HG03135 (cell line): ENCODE results near the gene CSTPP1.
"Not testable (repeated sequence)": the region's sequence is repeated elsewhere in the genome, so short reads cannot be mapped to it uniquely, and the experiment has no call there.

Source experiments
- ATAC-seq: cut with Tn5 transposase; IDR thresholded peaks from one replicate; pipeline ENCODE4 v1.9.1; 2021; ENCODE audit warnings: mild to moderate bottlenecking, moderate library complexity; ENCODE audit not compliant: unreplicated experiment

The CSTPP1 gene

DNA sequence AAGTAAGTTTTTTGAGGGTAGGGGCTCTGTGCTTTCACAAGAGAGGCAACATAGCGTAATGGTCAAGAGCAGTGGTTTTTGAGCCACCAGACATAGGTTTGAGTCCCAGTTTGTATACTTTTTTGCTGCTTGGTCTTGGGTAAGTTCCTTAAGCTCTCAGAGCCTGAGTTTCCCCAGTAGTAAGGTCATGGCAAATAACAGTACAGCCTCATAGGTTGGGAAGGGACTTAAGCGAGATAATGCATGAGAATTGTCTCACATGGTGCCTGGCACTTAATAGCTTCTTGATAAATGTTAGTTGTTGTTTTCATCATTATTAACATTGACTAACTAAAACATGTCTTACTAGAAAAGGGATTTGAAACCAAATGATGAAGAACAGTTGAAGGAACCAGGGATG, 157.0 kb downstream of the CSTPP1 start:
- ATAC-seq = no peak

DNA sequence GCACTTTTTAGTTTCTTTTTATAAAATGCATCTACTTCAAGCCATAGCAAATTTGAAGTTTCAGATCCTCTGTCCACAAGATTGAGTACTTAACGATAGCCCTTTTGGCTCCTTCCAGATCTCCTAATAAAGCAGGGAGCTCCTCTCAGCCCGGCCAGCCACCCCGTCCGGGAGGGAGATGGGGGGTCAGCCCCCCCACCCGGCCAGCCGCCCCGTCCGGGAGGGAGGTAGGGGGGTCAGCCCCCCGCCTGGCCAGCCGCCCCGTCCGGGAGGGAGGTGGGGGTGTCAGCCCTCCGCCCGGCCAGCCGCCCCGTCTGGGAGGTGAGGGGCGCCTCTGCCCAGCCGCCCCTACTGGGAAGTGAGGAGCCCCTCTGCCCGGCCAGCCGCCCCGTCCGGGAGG, 160.3 kb downstream of the CSTPP1 start:
- ATAC-seq = not testable (repeated sequence)

DNA sequence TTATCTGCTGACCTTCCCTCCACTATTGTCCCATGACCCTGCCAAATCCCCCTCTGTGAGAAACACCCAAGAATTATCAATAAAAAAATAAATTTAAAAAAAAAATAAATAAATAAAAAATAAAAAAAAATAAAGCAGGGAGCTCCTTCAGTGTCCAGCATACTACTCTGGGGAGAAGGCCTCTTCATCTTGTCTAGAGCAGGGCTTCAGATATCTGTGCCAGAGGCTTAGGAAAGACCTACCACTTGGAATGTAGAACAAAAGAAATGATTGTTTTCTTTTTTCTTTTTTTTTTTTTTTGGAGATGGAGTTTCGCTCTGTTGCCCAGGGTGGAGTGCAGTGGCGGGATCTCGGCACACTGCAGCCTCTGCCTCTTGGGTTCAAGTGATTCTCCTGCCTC, 161.7 kb downstream of the CSTPP1 start:
- not testable (repeated sequence) for ATAC-seq

DNA sequence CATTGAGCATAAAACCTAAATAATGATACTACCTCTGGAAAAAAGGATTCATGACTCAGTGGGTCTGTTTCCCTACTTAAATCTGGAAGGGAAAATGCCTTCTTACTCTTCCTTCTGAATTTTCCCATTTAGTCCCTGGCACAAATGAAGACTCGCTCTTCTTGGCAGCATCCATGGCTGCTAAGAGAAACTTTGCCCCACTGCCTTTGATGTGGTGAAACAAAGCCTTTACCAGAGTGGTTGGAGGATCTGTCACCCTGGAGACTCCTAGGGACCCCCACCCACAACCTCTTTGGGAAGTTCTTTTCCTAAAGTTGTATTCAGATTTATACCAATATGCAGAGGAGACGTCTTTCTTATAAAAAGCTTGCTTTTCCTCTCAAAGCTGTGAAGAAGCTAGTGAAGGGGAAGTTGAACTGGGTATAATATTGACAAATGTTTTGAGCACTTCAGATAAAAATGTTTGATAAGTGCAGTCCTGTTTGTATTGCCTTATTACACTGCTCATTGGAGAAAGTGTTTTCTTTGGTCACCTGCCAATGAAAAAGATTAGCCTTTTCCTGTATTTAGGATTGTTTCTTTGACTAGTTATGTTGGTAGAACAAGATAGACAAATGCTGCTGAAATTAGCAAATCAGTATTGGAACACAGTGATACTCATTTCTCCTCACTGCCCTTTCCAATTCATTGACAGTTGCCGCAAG, 162.8 kb downstream of the CSTPP1 start:
- ATAC-seq = no peak

DNA sequence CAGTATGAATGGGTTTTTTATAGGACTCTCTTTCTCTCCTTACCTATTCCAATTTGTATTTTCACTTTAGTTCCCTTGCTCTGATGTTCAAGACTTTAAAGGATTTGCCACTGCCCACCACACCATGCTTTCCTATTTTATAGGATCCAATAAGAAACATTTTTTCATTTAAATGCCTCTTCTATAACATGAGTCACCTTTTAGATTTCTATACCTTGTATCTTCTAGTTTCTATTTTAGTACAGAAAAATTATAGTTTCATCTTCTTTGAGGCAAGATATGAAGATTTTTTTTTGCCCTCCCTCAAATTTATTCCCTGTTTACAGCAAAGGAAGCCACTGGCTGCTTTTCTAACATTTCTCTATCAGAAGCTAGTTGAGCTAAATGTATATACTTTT, 163.4 kb downstream of the CSTPP1 start:
- no peak for ATAC-seq

DNA sequence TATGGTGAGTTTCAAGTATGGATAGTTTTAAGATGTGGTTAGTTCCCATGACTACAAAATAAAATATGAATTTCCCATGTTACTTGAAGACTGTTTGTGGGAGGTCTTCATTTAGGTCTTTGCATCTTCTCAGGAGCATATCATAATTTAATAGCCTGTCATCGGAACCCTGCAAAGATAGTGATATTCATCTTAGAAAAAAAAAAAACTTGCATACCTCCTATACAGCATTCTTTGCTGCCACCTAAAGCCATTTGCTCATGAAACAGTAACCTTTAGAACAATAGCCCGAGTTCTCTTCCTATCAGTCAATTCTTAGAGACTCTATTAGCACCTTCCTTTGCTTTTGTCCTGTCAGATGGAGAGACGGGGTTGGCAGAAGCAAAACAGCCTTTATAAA, 164.8 kb downstream of the CSTPP1 start:
- no peak for ATAC-seq

DNA sequence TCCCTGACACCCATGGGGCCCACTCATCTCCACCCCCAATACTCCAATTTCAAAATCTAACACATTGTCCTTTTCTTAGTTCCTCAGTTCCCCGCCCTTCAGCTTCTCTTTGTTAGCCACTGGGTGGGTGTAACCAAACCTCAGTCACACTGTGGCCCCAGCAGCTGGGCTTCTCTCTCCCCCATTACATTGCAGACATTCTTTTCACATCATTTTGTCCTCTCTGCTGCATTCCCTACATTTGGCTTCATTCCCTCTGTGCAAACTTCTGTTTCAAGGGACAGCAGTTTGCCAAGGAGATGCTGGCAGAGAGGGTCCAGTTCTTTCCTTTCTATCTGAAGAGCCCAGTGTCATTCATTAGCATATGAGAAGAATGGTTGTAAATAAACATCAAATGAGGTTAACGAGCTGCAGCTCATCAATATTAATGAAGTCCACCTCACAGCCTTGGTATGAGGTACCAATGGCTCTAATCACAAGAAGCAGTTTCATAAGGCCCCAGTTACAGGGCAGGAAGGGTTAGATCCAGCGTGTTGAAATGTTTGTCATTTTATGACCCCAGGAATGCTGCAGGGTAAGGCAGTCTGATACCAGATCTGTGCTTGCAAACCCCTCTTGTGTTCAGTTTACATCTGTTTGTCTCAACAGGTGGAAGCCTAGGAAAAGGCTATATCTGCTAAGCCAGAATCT, 167.8 kb downstream of the CSTPP1 start:
- ATAC-seq = no peak

DNA sequence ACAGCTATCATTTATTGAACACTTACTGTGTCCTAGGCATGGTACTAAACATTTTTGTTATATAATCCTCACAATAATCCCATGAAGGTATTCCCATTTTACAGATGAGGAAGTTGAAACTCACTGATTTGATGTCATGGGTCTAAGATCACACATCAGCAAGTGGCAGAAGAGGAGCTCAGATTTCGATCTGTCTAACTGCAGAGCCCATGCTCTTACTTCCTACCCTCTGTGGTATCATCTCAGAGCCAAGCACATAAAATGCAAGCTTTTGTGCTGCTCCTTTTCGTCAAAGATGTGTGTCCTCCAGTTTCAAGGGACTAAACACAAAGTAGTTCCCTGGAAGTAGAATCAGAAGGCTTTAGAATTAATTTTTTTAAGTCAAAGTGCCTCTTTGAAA, 169.0 kb downstream of the CSTPP1 start:
- no peak for ATAC-seq

DNA sequence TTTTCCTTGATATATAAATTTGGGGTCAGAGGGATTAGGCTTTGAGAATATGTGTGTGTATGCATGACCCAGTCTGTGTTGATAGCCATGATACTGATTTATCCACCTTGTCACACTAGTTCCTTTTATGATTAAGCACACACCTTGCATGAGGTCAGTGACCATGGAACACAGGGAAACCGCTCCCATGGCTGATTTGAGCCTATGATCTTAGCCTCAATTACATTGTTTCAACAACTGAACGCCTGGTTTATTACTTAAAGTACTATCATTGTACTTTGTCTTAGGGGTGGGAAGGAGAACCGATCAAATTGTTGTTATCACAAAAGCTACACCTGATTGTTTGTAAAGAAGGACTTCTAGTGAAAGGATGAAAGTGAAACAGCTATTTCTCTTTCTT, 169.4 kb downstream of the CSTPP1 start:
- ATAC-seq = no peak

DNA sequence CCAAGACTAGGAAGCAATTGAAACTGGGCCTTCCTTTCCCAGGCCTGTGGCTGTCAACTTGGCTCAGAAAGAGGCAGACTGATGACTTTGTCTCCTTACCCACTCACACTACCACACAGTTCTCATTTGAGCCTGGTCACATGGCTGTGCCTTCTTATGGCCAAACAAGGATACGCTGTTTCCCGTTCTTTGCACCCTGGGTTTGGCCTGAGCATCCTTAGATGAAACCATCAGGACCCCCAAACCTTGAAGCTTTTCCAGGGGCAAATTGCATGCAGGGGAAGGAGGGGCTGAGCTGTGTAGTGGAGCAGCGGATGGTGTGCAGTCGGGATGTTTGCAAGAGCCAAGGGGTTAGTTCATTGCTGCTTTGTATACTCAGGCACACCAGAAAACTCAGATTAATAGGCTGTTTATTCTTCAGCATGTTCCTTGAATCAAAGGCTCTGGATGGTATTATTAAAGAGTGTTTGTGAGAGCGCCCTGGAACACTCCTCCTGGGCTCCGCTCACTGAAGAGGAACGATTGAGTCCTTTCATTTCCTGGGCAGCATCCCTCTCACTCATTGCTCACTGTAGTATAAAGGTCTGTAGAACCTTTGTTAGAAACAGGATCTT, 170.3 kb downstream of the CSTPP1 start:
- ATAC-seq = no peak

DNA sequence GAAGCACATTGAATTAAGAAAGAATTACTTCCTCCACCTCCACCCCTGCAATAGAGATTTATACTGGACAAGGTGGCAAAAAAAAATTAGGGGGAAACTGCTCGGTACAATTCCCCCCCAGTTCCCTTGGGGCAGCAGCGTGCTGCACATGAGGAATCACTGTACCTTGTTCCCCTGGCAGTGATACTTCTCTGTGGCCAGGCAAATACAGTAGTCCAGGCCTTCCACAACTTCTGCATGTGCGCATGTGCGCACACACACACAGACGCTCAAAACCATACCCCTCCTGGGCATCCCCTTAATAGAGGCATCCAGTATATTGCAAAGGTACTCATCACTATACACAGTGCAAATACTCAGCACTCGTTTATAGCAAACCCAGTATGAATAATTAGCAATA, 171.2 kb downstream of the CSTPP1 start:
- no peak for ATAC-seq

DNA sequence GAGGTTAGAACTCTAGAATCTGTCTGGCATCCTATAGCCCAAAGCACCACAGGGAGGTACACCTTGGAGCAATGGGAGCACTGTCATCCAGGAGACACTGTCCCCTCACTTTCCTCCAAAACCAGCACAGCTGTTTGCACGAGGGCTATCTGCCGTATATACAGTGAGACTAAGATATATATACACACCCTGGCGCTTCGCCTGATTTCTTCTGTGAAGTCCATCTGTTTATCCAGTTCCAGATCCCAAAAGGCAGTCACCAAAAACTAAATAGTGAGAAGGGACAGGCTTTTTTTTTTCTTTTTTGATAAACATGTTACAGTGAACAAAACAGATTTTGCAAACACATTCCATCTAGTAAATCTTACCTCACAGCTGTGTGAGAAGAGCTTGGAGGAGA, 171.7 kb downstream of the CSTPP1 start:
- ATAC-seq = no peak

DNA sequence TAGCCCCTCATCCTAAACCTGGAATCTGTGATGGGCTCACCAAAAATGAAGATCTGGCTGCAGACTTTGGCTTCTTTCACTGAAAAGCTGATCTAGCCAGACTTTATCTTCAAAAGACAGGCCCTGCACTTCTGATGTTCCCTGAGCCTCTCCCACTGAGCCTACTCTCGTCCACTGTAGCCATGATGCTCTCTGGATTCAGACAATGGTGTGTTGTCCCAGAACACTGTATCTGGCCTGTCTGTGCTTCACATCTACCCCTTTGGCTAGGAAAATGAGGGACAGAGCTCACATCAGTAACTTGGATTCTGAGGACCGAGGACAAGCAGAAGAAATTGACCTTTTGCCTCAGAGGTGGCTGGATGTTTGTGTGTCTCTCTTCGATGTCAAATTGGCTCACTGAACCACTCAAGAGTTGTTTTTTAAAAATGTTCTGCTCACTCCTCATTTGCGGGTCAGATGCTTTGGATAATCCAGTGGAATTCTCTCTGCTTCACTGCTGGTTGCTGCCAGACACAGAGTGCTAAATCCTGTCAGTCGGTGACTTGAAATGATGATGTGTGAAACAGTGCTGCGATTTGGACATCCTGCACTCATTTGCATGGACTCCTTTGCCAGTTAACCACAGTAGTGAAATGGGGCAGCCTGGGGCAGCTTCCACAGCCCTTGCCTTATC, 172.6 kb downstream of the CSTPP1 start:
- ATAC-seq = no peak

DNA sequence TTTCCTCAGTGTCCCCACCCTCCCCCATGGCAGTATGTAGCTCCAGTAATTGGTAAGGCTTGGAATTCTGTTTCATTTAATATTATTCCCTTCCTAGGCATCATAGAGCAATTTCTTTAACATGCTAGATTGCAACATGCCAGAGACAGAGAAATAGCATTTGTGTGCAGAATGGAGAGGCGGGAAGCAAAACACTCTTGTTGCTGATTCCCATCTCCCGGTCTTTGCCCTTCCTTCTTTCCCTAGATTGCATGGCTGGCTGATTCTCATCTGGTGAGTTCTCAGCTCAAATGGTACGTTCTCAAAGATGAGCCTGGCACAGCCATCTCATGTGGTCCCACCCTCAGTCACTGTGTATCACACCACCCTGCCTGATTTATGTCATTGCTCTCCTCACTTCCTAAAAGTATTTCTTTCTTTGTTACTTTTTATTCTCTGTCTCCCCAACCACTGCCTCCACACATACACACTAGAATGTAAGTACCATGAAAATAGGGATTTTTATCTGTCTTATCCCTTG, 173.2 kb downstream of the CSTPP1 start:
- no peak for ATAC-seq

DNA sequence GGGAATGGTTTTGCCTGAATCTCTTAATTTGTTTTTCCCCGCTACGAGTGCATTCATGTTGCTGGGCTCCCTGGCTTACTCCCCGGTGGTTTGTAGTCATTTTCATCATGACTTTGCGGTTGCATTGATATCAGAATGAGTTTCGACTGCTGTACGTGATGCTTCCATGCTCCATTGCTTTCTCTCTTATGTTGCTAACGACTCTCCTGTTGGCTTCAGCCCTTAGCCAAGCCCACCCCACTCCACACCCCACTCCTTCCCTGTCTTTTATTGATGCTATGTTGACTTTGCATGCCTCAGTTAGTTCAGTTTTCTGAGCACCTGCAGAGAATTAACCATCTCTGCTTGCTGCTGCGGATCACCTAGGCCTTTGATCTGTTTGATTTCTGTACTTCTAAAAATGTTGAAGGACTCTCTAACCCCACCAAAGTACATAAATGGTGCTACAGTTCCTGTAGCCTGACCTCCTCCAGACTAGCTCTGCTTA, 174.8 kb downstream of the CSTPP1 start:
- ATAC-seq = no peak

DNA sequence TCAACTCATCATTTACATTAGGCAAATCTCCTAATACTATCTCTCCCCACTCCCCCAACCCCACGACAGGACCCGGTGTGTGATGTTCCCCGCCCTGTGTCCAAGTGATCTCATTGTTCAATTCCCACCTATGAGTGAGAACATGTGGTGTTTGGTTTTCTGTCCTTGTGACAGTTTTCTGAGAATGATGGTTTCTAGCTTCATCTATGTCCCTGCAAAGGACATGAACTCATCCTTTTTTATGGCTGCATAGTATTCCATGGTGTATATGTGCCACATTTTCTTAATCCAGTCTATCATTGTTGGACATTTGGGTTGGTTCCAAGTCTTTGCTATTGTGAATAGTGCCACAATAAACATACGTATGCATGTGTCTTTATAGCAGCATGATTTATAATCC, 176.4 kb downstream of the CSTPP1 start:
- not testable (repeated sequence) for ATAC-seq

DNA sequence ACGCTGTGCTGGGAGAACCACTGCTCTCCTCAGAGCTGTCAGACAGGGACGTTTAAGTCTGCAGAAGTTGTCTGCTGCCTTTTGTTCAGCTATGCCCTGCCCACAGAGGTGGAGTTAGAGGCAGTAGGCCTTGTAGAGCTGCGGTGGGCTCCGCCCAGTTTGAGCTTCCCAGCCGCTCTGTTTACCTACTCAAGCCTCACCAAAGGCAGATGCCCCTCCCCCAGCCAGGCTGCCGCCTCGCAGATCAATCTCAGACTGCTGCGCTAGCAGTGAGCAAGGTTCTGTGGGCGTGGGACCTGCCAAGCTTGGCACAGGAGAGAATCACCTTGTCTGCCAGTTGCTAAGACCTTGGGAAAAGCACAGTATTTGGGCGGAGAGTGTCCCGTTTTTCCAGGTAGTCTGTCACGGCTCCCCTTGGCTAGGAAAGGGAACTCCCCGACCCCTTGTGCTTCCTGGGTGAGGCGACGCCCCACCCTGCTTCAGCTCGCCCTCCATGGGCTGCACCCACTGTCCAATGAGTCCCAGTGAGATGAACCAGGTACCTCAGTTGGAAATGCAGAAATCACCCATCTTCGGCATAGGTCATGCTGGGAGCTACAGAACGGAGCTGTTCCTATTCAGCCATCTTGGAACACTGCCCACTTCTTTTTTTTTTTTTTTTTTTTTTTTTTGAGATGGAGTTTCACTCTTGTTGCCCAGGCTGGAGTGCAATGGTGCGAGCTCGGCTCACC, 182.6 kb downstream of the CSTPP1 start:
- not testable (repeated sequence) for ATAC-seq

DNA sequence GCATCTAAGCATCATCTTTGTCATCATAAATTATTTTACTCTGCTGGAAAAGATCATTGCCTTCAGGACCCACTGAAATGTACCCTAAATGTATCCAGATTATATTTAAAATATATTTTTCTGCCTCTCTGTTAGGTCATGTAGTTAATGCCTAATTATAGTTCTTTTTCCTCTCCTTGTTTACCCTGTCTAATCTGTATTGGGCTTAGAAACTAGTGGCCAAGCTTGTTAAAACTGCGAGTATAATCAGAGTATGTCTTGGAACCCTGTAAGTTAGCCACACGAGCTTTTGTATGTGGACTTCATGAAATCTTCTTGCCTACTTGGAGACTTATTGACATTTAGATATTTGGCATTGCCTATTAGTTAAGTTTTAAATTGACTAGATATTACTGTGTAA, 184.5 kb downstream of the CSTPP1 start:
- ATAC-seq = no peak

DNA sequence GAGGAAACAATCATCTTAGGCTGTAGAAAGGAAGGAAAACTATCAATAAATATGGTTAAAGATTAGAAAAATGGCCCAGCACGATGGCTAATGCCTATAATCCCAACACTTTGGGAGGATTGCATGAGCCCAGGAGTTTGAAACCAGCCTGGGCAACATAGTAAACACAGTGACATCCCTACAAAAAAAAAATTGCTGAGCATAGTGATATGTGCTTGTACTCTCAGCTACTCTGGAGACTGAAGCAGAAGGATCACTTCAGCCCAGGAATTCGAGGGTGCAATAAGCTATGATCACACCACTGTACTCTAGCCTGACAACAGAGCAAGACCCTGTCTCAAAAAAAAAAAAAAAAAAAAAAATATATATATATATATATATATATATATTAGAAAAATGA, 185.2 kb downstream of the CSTPP1 start:
- ATAC-seq = no peak

DNA sequence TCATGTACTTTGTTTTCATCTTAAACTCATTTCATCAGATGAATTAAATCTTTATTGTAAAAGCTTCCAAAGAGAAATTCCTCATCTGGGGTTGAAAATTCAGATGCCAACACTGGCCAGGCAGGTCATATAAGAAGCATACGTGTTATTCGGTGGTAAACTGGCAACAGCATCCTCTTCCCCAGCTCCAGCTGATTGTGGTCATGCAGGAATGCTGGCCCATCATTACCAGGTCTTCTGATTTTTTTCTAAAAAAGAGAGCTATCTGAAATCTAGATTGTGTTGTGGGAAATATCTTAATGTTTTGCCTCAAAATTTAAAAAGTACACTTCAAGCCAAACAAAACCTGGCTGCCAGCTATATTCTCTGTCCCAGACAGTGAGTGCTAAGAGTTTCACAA, 186.5 kb downstream of the CSTPP1 start:
- no peak for ATAC-seq

DNA sequence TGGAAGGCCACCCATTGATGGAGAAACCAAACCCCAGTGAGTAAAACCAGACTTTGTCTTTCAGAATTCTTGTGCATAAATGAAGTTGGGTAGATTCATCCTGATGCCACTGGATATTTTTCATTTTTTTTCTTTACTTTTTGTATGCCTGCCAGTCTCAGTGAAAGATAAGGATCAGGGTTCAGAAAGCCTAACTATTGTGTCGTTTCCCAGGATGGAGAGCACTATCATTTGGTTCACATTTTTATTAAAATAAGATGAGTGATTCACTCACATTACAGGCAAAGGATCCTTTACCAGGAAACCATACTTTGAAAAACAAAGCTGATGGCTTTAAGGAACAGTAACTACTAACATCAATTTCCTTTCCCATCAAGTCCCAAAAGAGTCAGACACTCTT, 188.1 kb downstream of the CSTPP1 start:
- ATAC-seq = no peak
